H9 (cell line): ENCODE results near the gene SDR42E1. TPM values are rescaled to one million over a fixed set of nuclear protein-coding genes. Genes with fewer than 3 reads are reported as not detected.

Experiments
- DNase-seq: peaks from one replicate; pipeline ENCODE4 v3.0.0-alpha.2; 2017
- H2AFZ ChIP-seq: one replicate; pipeline ENCODE4 v1.6.1; 2013; ENCODE audit warnings: mild to moderate bottlenecking, low read length, control low read depth, moderate library complexity
- H2AK5ac ChIP-seq: 2 replicates; pipeline ENCODE4 v1.6.1; 2013; ENCODE audit warnings: low read length, control low read depth, mixed read lengths; ENCODE audit not compliant: insufficient read length
- H2BK120ac ChIP-seq: one replicate; pipeline ENCODE4 v1.6.1; 2013; ENCODE audit warnings: low read depth, mild to moderate bottlenecking, low read length, control low read depth, inconsistent platforms; ENCODE audit not compliant: poor library complexity, severe bottlenecking
- H2BK12ac ChIP-seq: 2 replicates; pipeline ENCODE4 v1.6.1; 2013; ENCODE audit warnings: low read length, control low read depth, mixed read lengths, low read depth; ENCODE audit not compliant: insufficient read length
- H2BK15ac ChIP-seq: 2 replicates; pipeline ENCODE4 v1.6.1; 2013; ENCODE audit warnings: low read depth, low read length, control low read depth
- H2BK20ac ChIP-seq: one replicate; pipeline ENCODE4 v1.6.1; 2013; ENCODE audit warnings: low read depth, mild to moderate bottlenecking, low read length, control low read depth, inconsistent platforms; ENCODE audit not compliant: poor library complexity, severe bottlenecking
- H2BK5ac ChIP-seq: 2 replicates; pipeline ENCODE4 v1.6.1; 2013; ENCODE audit warnings: low read length, control low read depth, mixed read lengths; ENCODE audit not compliant: insufficient read length
- H3K14ac ChIP-seq: 2 replicates; pipeline ENCODE4 v1.6.1; 2013; ENCODE audit warnings: low read length, control low read depth; ENCODE audit not compliant: insufficient read depth
- H3K18ac ChIP-seq: 2 replicates; pipeline ENCODE4 v1.6.1; 2013; ENCODE audit warnings: low read depth, mild to moderate bottlenecking, mixed read lengths, low read length, control low read depth; ENCODE audit not compliant: insufficient read length
- H3K23ac ChIP-seq: 2 replicates; pipeline ENCODE4 v1.6.1; 2013; ENCODE audit warnings: low read length, control low read depth, mixed read lengths, low read depth; ENCODE audit not compliant: insufficient read length
- H3K23me2 ChIP-seq: 2 replicates; pipeline ENCODE4 v1.6.1; 2013; ENCODE audit warnings: low read depth, mild to moderate bottlenecking, mixed read lengths, low read length, control low read depth; ENCODE audit not compliant: insufficient read length, poor library complexity, severe bottlenecking
- H3K27ac ChIP-seq: 2 replicates; pipeline ENCODE4 v1.5.1; 2013; ENCODE audit warnings: low read length, control low read depth, mixed read lengths, low read depth; ENCODE audit not compliant: insufficient read length
- H3K27me3 ChIP-seq: 2 replicates; pipeline ENCODE4 v1.6.1; 2013; ENCODE audit warnings: low read length, control low read depth, inconsistent platforms; ENCODE audit not compliant: insufficient read depth
- H3K4ac ChIP-seq: 2 replicates; pipeline ENCODE4 v1.6.1; 2013; ENCODE audit warnings: low read depth, mild to moderate bottlenecking, control low read depth, inconsistent platforms, low read length, moderate library complexity
- H3K4me1 ChIP-seq: 2 replicates; pipeline ENCODE4 v1.6.1; 2013; ENCODE audit warnings: low read length, control low read depth, inconsistent platforms; ENCODE audit not compliant: insufficient read depth
- H3K4me2 ChIP-seq: 2 replicates; pipeline ENCODE4 v1.6.1; 2013; ENCODE audit warnings: low read length, control low read depth, mixed read lengths; ENCODE audit not compliant: insufficient read length, insufficient read depth
- H3K56ac ChIP-seq: 2 replicates; pipeline ENCODE4 v1.6.1; 2013; ENCODE audit warnings: low read depth, mild to moderate bottlenecking, mixed read lengths, low read length, control low read depth; ENCODE audit not compliant: insufficient read length
- H3K79me1 ChIP-seq: 2 replicates; pipeline ENCODE4 v1.6.1; 2013; ENCODE audit warnings: low read depth, mild to moderate bottlenecking, moderate library complexity, low read length, control low read depth, inconsistent platforms; ENCODE audit not compliant: insufficient read depth, poor library complexity, severe bottlenecking
- H3K79me2 ChIP-seq: 2 replicates; pipeline ENCODE4 v1.6.1; 2013; ENCODE audit warnings: low read length, control low read depth, inconsistent platforms; ENCODE audit not compliant: insufficient read depth
- H3K9ac ChIP-seq: 2 replicates; pipeline ENCODE4 v1.6.1; 2013; ENCODE audit warnings: low read length, control low read depth, mixed read lengths; ENCODE audit not compliant: insufficient read length; ENCODE audit errors: extremely low read depth
- H3K9me3 ChIP-seq: one replicate; pipeline ENCODE4 v1.6.1; 2013; ENCODE audit warnings: low read depth, low read length, inconsistent platforms; ENCODE audit not compliant: control insufficient read depth
- H3T11ph ChIP-seq: one replicate; pipeline ENCODE4 v1.6.1; 2013; ENCODE audit warnings: mild to moderate bottlenecking, low read length, control low read depth, inconsistent platforms
- H4K20me1 ChIP-seq: one replicate; pipeline ENCODE4 v1.6.1; 2013; ENCODE audit not compliant: control insufficient read depth, insufficient read length, insufficient read depth
- H4K5ac ChIP-seq: 2 replicates; pipeline ENCODE4 v1.6.1; 2013; ENCODE audit warnings: low read depth, mild to moderate bottlenecking, mixed read lengths, low read length, control low read depth; ENCODE audit not compliant: insufficient read length
- H4K8ac ChIP-seq: replicated peaks from 2 replicates; pipeline ENCODE4 v1.6.1; 2013; ENCODE audit warnings: low read length, control low read depth, mixed read lengths, low read depth; ENCODE audit not compliant: insufficient read length
- H4K91ac ChIP-seq: 2 replicates; pipeline ENCODE4 v1.6.1; 2013; ENCODE audit warnings: low read depth, mild to moderate bottlenecking, moderate library complexity, mixed read lengths, low read length, control low read depth; ENCODE audit not compliant: insufficient read length
- H3K27ac Mint-ChIP-seq, 3 experiments: 2 replicates in 2 of 3; 3 replicates in 1 of 3; pipeline ENCODE4 v1.8.0; 2020 to 2021; ENCODE audit warnings: mixed read lengths in 3 of 3, mild to moderate bottlenecking in 1 of 3, moderate library complexity in 1 of 3
- H3K27me3 Mint-ChIP-seq: 2 replicates; pipeline ENCODE4 v1.8.0; 2021; ENCODE audit warnings: low read depth, mild to moderate bottlenecking, moderate library complexity, mixed read lengths
- H3K36me3 Mint-ChIP-seq, 3 experiments: 2 replicates in 2 of 3; 3 replicates in 1 of 3; pipeline ENCODE4 v1.8.0; 2020 to 2021; ENCODE audit warnings: low read depth in 3 of 3, mixed read lengths in 3 of 3; ENCODE audit not compliant: insufficient read depth in 1 of 3
- H3K4me1 Mint-ChIP-seq, 2 experiments: 2 replicates each; pipeline ENCODE4 v1.8.0; 2020; ENCODE audit warnings: mixed read lengths in 2 of 2
- H3K4me3 Mint-ChIP-seq, 2 experiments: 2 replicates in 1 of 2; 3 replicates in 1 of 2; pipeline ENCODE4 v1.8.0; 2020 to 2021; ENCODE audit warnings: mild to moderate bottlenecking in 2 of 2, mixed read lengths in 2 of 2, moderate library complexity in 1 of 2
- H3K9me3 Mint-ChIP-seq, 2 experiments: 2 replicates in 1 of 2; 3 replicates in 1 of 2; pipeline ENCODE4 v1.8.0; 2020; ENCODE audit warnings: mild to moderate bottlenecking in 2 of 2, mixed read lengths in 2 of 2, moderate library complexity in 1 of 2
- CTCF ChIP-seq: fragments of 200-600 bp; sonication (generic); conservative IDR thresholded peaks from 3 replicates; pipeline ENCODE4 v1.8.0; 2021; ENCODE audit warnings: antibody characterized with exemption, mild to moderate bottlenecking
- WGBS: extraction: QIAGEN DNeasy Blood & Tissue Kit; methylation state at CpG from one replicate; pipeline ENCODE4 v1.1.7; 2013; ENCODE audit warnings: missing lambda C conversion rate, low lambda C conversion rate, mixed read lengths; ENCODE audit not compliant: insufficient read length; ENCODE audit errors: extremely low coverage; 5-methylcytosine and 5-hydroxymethylcytosine counted together
- total RNA-seq: library from RNA; stranded (reverse); gene quantifications from 2 replicates; pipeline ENCODE4 v1.2.1, GENCODE V29; 2021

The SDR42E1 gene
- total RNA-seq, 1 experiment from 2014 or later = not detected

- Histone ChIP-seq H2BK20ac (no peak overlapping the region), H3K4ac (no peak overlapping the region), H3K79me2 (no peaks in the 10 kb centered on the region), H3K14ac (no peak overlapping the region), H2BK5ac (no peak overlapping the region), H3K27me3 (no peaks in the 10 kb centered on the region), H2BK12ac (no peak overlapping the region), H3K79me1 (no peaks in the 10 kb centered on the region), H4K20me1 (no peaks in the 10 kb centered on the region), H3K9ac (no peak overlapping the region), H3K9me3 (peaks cover 5% of the 10 kb centered on the region), H2BK120ac (no peak overlapping the region), H3K4me1 (no peaks in the 10 kb centered on the region), H4K5ac (no peak overlapping the region), H3K4me2 (no peak overlapping the region), H4K91ac (no peak overlapping the region), H3K23ac (no peak overlapping the region), H3T11ph (no peak overlapping the region), H3K27ac (no peak overlapping the region), H3K56ac (no peak overlapping the region), H4K8ac (no peak overlapping the region), H3K18ac (no peak overlapping the region), H2AK5ac (no peak overlapping the region), H3K23me2 (no peaks in the 10 kb centered on the region), H2BK15ac (no peak overlapping the region), H2AFZ (no peak overlapping the region)
- no CpG with 5 or more reads among the region's 6 CpGs for WGBS
- DNase-seq = no peak
- Mint-ChIP-seq H3K9me3 (peaks cover 26 to 28% of the 10 kb centered on the region in 2 experiments), H3K27ac (no peak overlapping the region), H3K27me3 (peaks cover 8% of the 10 kb centered on the region), H3K4me1 (peaks cover 0 to 7% of the 10 kb centered on the region in 2 experiments; a peak in 2 of 4 replicates), H3K4me3 (no peak overlapping the region), H3K36me3 (peaks cover 19 to 24% (median 23%) of the 10 kb centered on the region in 3 experiments)
- no peak for TF ChIP-seq CTCF
Observed at GRCh38 chr16:82005027-82005830, 6.0 kb downstream of the SDR42E1 start.
